A673 (cell line): ENCODE results near the gene SYT11. TPM values are rescaled to one million over a fixed set of nuclear protein-coding genes. Genes with fewer than 3 reads are reported as not detected.

Source experiments
- BruUV-seq: library from RNA; stranded (reverse); fragments of 400-500 nt; replicated peaks from 2 replicates; lab custom pipeline; 2021; lab: Mats Ljungman, UMichigan
- CTCF ChIA-PET: fragments of 300-600 bp; sonication (Branson Sonifier 250); formaldehyde crosslinking; loops from one replicate; lab custom pipeline; 2022; ENCODE audit warnings: antibody characterized with exemption; lab: Charles Lee
- POLR2A ChIA-PET: fragments of 300-600 bp; sonication (Branson Sonifier 250); formaldehyde crosslinking; loops from one replicate; lab custom pipeline; 2022; ENCODE audit warnings: antibody characterized with exemption; ENCODE audit not compliant: low non-redundant PET; lab: Charles Lee
- DNase-seq: peaks from one replicate; pipeline ENCODE4 v3.0.0-alpha.2; 2015; ENCODE audit warnings: low spot score
- H3K27ac ChIP-seq: fragments of 200-600 bp; sonication (generic); 2 replicates; pipeline ENCODE4 v1.5.1; 2016; ENCODE audit warnings: mixed run types, low read depth, mild to moderate bottlenecking, mixed read lengths, antibody characterized with exemption, low read length; ENCODE audit not compliant: poor library complexity, severe bottlenecking
- H3K27me3 ChIP-seq: fragments of 200-600 bp; sonication (generic); replicated peaks from 2 replicates; pipeline ENCODE4 v1.6.1; 2017; ENCODE audit warnings: mixed run types, low read depth, mild to moderate bottlenecking, mixed read lengths, antibody characterized with exemption, low read length; ENCODE audit not compliant: insufficient read depth, poor library complexity
- H3K36me3 ChIP-seq: fragments of 200-600 bp; sonication (generic); 2 replicates; pipeline ENCODE4 v1.6.1; 2016; ENCODE audit warnings: mixed run types, mild to moderate bottlenecking, mixed read lengths, antibody characterized with exemption, low read length; ENCODE audit not compliant: insufficient read depth, poor library complexity, severe bottlenecking
- H3K4me1 ChIP-seq: fragments of 200-600 bp; sonication (generic); 2 replicates; pipeline ENCODE4 v1.6.1; 2017; ENCODE audit warnings: mixed run types, mild to moderate bottlenecking, mixed read lengths, antibody characterized with exemption, low read length; ENCODE audit not compliant: insufficient read depth, poor library complexity, severe bottlenecking
- H3K4me3 ChIP-seq: fragments of 200-600 bp; sonication (generic); 2 replicates; pipeline ENCODE4 v1.5.1; 2016; ENCODE audit warnings: low read depth, mixed run types, mild to moderate bottlenecking, mixed read lengths, low read length; ENCODE audit not compliant: poor library complexity, severe bottlenecking
- H3K9me3 ChIP-seq: fragments of 200-600 bp; sonication (generic); 2 replicates; pipeline ENCODE4 v1.6.1; 2016; ENCODE audit warnings: mixed run types, low read depth, mild to moderate bottlenecking, mixed read lengths, antibody characterized with exemption, low read length; ENCODE audit not compliant: poor library complexity, severe bottlenecking
- EZH2 ChIP-seq: fragments of 200-600 bp; sonication (generic); IDR thresholded peaks from 2 replicates; pipeline ENCODE4 v1.6.1; 2017; ENCODE audit warnings: borderline replicate concordance, low read depth, mild to moderate bottlenecking, mixed read lengths, antibody characterized with exemption, low read length; ENCODE audit not compliant: poor library complexity, severe bottlenecking
- intact Hi-C: fragments of 100-400 bp; cut with micrococcal nuclease; formaldehyde crosslinking; loops from one replicate; pipeline ENCODE4 v1.10.0; 2022; ENCODE audit not compliant: unreplicated experiment
- total RNA-seq: library from RNA; stranded (reverse); gene quantifications from 2 replicates; pipeline ENCODE4 v1.2.3, GENCODE V29; 2021
- TF ChIP-seq, protein P1 (sequence below): fragments of 300-800, 200-600 bp; sonication (generic); conservative IDR thresholded peaks from 2 replicates; pipeline ENCODE4 v1.5.1; 2017; ENCODE audit warnings: low read depth, mild to moderate bottlenecking, antibody characterized with exemption, low read length, moderate library complexity, mixed read lengths

The SYT11 gene
- total RNA-seq, 1 experiment from 2014 or later, result 10.2 TPM

- peaks cover 64% of the 10 kb centered on the region for H3K36me3 ChIP-seq
Observed at GRCh38 chr1:155910621-155911121, 51.3 kb downstream of the SYT11 start.

DNA sequence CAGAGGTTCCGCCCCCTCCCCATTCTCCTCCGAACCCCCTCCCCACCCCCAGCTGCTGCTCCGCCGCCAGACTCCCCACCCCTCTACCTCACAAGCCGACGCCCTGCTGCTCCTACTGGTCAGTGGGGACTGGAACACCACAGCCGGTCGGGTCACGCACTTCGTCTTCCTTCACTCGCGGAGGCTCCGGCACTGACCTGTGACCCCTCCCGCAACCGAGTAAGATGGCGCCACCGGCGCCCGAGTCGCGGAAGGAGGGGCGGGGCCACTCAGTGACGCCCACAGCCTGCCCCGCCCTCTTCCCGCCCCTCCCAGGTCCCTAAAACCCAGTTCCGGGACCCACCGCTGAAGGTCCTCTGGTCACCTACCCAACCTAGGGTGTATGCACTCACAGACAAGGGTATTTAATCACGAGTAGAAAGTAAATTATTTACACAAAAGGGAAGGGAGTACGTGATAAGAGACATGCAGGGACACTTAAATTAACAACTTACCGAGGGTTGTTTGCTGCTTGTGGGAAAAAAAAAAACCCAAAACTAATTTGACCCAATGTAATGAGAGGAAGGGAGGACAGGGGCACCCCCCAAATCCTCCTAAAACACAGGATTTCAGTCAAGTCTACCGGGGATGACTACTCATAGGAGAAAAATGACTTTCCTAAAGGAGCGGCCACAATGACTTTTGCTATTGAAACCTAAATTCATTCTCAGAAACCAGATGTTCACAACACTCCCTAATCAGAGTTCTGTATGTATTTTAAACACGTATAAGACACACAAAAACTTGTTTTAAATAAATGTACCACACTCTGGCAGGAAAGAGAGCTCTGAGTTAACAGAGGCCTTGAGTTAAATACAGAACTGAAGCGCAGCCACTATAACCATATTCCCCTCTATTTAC is 52.0 kb downstream of the SYT11 start, which contains the start of gene RIT1:
Gene RIT1 (minus strand): TSS at position 194 of the 900 bp plus-strand sequence. CDS start 588 bp downstream, outside the sequence.
- BruUV-seq, result no TSS peak
- ChIA-PET CTCF (no interaction called here), POLR2A (interaction anchor here (0.6 kb wide), 1 partner anchor 9 kb away, joined by 4 read pairs; no protein-coding TSS in a partner anchor)
- H3K4me1 ChIP-seq, result peaks cover 11% of the 10 kb centered on the region
- intact Hi-C loops, result no loop called here
- peak within 1 kb of the TSS; percentile 27 for H3K27ac ChIP-seq
- DNase-seq, result peak; percentile 87
- peak within 1 kb of the TSS; percentile 57 for H3K4me3 ChIP-seq
- peaks cover 70% of the 10 kb centered on the region for H3K36me3 ChIP-seq
- TF ChIP-seq, protein P1, sequence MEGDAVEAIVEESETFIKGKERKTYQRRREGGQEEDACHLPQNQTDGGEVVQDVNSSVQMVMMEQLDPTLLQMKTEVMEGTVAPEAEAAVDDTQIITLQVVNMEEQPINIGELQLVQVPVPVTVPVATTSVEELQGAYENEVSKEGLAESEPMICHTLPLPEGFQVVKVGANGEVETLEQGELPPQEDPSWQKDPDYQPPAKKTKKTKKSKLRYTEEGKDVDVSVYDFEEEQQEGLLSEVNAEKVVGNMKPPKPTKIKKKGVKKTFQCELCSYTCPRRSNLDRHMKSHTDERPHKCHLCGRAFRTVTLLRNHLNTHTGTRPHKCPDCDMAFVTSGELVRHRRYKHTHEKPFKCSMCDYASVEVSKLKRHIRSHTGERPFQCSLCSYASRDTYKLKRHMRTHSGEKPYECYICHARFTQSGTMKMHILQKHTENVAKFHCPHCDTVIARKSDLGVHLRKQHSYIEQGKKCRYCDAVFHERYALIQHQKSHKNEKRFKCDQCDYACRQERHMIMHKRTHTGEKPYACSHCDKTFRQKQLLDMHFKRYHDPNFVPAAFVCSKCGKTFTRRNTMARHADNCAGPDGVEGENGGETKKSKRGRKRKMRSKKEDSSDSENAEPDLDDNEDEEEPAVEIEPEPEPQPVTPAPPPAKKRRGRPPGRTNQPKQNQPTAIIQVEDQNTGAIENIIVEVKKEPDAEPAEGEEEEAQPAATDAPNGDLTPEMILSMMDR, result no peak
- TF ChIP-seq EZH2, result no peak
- no peaks in the 10 kb centered on the region for H3K27me3 ChIP-seq
- H3K9me3 ChIP-seq, result no peaks in the 10 kb centered on the region

More at GRCh38 chr1:155910621-155911121, 51.3 kb downstream of the SYT11 start:
- H3K9me3 ChIP-seq, result no peaks in the 10 kb centered on the region
- H3K27ac ChIP-seq, result peak overlapping the region; percentile 27
- TF ChIP-seq EZH2, result no peak
- TF ChIP-seq, protein P1, result no peak
- peak; percentile 37 for DNase-seq
- intact Hi-C loops, result no loop called here
- H3K27me3 ChIP-seq, result no peaks in the 10 kb centered on the region
- H3K4me1 ChIP-seq, result peaks cover 19% of the 10 kb centered on the region
- peak overlapping the region; percentile 57 for H3K4me3 ChIP-seq
- ChIA-PET POLR2A (no interaction called here), CTCF (no interaction called here)
- no TSS peak for BruUV-seq

DNA sequence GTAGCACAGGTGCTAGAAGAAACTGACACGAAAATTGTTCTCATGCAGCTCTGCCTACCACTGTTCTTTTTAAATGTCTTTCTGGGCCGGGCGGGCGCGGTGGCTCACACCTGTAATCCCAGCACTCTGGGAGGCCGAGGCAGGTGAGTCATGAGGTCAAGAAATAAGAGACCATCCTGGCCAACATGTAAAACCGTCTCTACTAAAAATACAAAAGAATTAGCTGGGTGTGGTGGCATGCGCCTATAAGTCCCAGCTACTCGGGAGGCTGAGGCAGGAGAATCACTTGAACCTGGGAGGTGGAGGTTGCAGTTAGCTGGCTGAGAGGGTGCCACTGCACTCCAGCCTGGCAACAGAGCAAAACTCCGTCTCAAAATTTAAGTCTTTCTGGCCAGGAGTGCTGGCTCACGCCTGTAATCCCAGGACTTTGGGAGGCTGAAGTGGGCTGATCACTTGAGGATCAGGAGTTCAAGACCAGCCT is 52.7 kb downstream of the SYT11 start:
- Histone ChIP-seq H3K27me3 (no peaks in the 10 kb centered on the region), H3K36me3 (peaks cover 73% of the 10 kb centered on the region), H3K27ac (peak overlapping the region; percentile 27), H3K4me3 (no peak overlapping the region), H3K4me1 (peaks cover 8% of the 10 kb centered on the region), H3K9me3 (no peaks in the 10 kb centered on the region)
- no peak for TF ChIP-seq EZH2
- TF ChIP-seq, protein P1, result no peak
- no TSS peak for BruUV-seq
- ChIA-PET POLR2A (interaction anchor here (0.6 kb wide), 1 partner anchor 9 kb away, joined by 4 read pairs; no protein-coding TSS in a partner anchor), CTCF (no interaction called here)
- intact Hi-C loops, result no loop called here
- DNase-seq, result no peak
